Activated CD8-positive, alpha-beta memory T cell treated with anti-CD3 and anti-CD28 coated beads, Interleukin-2, amount 50 U/mL, for 4 hours (primary cell): ENCODE data around the gene GMFB.

Experiments
- DNase-seq: peaks from one replicate; pipeline ENCODE4 v3.0.0-alpha.2; 2020

GMFB gene

DNA sequence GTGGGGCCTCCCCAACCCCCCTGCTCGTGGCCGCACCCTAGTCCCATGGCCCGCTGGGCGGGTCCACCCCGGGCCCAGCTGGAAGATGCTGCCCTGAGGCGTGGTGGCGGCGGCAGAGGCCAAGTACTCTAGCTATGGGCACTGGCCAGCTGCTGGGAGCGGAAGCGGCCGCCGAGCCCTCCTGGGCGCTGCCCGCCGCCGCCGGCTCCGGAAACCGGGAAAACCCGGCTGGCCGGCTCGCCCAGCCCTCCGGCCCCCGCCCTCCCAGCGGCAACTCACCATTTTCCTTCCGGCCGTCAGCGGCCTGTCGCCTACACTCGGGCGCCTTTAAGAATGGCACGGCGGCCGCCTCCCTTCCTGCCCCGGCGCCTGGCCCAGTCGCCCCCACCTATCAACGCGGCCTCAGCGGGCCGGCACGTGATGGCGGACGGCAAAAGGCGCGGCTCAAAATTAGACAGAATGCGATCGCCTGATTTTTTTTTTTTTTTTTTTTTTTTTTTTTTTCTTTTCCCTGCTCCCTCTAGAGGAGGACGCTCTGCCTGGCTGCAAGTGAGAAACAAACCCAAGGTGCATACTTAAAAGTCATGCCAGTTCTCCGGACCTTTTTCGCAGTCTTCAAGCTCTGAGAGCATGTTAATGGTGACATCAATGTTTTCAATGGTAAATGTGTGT lies at the start of gene GMFB:
GMFB (minus strand) TSS at position 335 of the 672 bp plus-strand sequence; CDS start at position 282, 53 bp downstream.
- DNase-seq, result peak; percentile 85

DNA sequence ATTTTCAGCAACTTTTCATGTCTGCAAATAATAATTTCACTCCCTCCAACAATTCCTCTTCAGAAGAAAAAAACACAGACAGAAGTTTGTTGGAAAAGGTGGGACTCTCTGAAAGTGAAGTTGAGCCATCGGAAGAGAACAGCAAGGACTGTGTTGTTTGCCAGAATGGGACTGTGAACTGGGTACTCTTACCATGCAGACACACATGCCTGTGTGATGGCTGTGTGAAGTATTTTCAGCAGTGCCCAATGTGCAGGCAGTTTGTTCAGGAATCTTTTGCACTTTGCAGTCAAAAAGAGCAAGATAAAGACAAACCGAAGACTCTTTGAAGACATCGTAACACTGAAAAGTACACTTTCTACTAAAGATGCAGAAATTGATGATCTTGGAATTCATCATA lies 49.3 kb upstream of the GMFB start:
- no peak for DNase-seq

DNA sequence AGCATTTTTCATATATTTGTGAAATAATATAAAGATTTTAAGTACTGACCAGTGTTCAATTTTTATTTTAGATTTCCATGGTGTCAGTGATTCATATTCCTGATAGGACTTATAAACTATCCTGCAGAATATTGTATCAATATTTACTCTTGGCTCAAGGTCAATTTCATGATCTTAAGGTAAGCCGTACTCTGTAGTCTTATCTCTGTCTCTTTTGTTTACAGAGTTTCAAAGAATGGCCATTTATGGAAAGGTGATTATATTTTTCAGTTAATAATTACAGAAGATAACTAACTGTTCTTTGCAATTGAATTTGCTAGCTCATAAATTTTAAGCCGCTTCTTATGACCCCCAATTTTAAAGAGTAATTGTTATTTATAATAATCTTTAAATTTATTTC lies 48.9 kb upstream of the GMFB start:
- DNase-seq, result no peak

DNA sequence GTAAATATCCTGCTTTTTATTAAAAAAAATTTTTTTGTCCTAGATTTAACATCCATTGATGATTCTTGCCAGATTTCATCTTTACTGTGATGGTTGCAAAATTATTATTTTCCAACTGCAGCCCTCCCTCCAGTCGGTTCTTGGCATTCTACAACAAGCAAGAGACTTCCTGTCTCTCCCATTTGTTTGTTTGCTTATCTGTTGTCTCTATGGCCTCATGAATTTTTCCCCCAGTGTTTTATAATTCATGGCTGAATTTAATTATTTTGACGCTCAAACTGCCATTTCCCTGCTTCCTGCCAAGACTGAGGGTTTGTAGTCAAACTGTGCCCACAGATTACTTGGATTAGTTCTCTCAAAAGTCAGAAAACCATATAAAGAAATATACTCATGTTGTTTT lies 46.9 kb upstream of the GMFB start:
- DNase-seq, result no peak

DNA sequence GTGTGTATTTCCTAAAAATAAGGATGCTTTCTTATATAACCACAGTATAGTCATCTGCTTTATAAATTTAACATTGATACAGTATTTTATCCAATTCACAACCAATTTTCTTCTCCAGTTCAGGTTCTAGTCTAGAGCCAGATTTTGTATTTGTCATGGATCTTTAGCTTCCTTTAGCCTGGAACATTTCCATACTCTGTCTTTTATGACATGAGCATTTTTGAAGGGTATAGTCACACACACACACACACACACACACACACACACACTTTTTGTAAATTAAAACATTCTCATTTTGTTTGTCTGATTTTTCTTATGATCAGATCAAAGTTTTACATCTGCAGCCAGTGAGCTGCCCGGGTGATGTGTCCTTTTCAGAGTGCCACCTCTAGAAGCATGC lies 46.3 kb upstream of the GMFB start:
- no peak for DNase-seq

DNA sequence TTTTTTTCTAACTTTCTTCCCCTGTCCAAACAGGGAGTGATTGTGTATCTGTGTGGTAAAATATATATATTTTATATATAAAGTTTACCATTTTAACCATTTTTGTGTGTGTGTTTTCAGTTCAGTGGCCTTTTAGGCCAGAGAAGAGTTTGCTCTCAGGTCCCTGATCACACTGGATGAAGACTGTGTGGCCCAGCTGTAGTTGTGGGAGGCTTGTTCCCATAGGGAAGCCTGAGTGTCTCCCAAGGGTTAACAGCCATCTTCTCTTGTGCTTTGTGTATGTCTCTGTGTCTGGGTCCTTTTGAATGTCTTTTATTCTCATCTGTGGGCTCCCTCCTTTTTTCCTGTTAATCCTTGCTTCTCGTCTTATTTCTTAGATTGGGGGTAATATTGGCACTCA lies 44.3 kb upstream of the GMFB start:
- DNase-seq, result no peak

DNA sequence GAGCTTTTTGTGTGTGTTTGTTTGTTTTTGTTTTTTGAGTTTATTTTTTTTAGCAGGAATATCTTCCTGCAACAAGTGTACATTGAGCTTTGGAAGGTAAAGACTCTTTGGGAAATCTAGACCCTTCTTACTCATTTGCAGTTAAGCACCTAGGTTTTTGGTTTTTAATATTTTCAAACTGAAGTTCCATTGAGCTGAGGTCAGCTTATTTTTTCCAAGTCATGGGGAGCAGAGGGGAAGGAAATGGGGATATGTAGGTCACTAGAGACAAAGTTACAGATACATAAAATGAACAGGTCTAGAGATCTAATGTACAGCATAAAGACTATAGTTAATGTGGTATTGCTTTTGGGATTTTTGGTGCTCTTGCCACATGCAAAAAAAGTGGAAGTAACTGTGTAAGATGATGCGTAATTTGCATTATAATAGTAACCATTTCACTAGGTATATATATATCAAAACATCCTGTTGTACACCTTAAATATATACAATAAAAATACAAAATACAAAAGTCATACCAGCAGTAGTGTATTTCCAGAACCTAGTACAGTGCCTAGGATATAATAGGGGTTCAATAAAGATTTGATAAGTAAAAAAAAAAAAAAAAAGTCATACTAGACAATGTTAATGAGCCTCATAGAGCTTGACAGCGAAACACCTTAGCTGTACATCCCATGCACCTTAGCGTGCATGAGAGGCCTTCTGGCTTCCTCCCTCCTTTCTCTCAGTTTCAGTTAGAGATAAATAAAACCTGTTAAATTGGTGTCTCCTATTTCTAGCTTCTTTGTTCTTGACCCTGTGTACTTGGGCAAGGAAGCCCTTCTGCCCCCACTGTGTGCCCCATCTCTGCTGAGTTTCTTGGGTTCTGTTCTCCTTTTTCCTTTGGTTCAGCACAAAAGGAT lies 43.6 kb upstream of the GMFB start:
- DNase-seq, result no peak

DNA sequence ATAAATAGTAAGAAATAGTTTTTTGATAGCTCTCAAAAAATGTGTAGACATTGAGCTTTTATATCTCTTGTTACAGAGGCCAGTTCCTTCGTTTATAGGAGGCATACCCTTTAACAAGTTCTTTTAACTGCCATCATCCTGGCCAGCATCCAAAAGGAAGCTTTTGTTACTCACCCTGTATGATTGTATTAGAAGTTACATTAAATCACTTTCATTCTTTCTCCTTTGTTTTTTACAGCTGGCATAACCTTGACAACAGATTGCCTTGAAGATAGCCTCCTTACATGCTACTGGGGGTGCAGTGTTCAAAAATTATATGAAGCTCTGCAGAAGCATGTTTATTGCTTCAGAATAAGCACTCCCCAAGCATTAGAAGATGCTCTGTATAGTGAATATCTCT lies 41.0 kb upstream of the GMFB start:
- no peak for DNase-seq

DNA sequence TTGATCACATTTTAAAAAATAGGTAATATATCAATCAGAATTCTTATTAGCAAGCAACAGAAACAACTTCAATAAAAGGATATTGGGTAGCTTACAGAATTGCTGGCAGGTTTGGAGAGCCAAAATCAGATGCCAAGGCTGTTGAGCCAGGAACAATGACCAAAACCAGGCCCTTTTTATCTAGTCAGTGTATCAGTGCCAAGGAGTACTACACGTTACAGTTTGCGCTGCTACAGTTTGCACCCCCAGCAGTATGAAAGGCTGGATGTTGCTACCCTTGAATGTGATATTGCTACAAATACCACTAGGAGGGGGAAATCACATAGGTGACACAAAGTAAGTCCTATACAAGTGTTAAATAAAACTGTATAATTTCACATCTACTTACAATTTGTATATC lies 40.2 kb upstream of the GMFB start:
- DNase-seq, result no peak

DNA sequence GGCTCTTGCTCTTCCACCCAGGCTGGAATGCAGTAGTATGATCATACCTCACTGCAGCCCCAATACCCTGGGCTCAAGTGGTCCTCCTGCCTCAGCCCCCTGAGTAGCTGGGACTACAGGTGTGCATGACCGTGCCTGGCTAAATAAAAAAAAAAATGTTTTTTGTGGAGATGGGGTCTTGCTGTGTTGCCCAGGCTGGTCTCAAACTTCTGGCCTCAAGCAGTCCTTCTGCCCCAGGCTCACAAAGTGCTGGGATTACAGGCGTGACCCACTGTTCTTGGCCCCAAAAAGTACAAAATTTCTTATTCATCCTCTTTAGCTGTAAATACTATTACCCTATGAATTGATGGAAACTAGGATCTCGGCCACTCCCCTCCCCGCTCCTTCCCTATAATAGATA lies 35.6 kb upstream of the GMFB start:
- DNase-seq, result no peak

DNA sequence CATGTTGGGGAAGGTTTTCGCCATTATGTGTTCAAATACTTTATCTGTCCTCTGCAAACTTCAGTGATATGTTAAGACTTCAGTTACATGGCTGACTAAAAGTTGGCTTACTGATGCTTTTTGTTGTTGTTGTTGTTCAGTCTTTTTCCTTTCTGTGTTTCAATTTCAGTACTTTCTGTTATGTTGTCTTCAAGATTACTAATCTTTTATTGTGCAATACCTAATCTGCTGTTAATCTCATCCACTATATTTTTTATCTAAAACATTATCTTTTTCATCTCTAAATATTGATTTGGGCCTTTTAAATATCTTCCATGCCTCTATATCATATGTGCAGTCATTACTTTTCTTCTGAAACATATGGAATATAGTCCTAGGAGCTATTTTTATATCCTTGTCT lies 27.9 kb upstream of the GMFB start:
- no peak for DNase-seq

DNA sequence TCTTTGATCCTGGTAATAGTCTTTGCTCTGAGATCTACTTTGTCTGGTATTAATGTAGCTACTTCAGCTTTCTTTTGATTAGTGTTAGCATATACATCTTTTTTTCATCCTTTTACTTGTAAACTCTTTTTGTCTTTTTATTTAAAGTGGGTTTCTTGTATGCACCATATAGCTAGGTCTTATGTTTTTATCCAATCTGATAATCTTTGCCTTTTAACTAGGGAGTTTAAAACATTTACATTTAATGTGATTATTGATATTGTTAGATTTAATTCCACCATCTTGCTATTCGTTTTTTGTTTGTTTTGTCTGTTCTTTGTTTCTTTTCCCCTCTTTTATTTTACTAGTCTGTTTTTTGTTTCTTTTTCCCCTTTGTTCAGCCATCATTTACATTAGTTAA lies 26.9 kb upstream of the GMFB start:
- no peak for DNase-seq

DNA sequence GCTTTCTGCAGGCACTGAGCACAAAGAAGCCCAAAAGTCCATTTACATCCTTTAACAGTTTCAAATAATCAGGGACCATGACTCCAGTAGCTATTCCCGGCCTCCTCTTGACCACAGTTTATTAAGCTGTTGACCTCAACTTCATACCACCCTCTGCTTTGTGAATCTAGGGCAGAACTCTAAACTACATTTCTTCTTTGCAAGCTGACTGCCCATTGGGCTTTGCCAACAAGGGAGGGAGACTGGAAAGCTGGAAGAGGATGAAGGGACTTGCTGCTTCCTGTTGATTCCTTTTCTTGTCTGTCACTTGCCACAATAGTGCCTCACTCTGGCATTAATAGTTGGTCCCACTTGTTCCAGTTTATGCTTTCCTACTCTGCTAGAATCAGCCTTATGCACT lies 23.6 kb upstream of the GMFB start:
- no peak for DNase-seq

DNA sequence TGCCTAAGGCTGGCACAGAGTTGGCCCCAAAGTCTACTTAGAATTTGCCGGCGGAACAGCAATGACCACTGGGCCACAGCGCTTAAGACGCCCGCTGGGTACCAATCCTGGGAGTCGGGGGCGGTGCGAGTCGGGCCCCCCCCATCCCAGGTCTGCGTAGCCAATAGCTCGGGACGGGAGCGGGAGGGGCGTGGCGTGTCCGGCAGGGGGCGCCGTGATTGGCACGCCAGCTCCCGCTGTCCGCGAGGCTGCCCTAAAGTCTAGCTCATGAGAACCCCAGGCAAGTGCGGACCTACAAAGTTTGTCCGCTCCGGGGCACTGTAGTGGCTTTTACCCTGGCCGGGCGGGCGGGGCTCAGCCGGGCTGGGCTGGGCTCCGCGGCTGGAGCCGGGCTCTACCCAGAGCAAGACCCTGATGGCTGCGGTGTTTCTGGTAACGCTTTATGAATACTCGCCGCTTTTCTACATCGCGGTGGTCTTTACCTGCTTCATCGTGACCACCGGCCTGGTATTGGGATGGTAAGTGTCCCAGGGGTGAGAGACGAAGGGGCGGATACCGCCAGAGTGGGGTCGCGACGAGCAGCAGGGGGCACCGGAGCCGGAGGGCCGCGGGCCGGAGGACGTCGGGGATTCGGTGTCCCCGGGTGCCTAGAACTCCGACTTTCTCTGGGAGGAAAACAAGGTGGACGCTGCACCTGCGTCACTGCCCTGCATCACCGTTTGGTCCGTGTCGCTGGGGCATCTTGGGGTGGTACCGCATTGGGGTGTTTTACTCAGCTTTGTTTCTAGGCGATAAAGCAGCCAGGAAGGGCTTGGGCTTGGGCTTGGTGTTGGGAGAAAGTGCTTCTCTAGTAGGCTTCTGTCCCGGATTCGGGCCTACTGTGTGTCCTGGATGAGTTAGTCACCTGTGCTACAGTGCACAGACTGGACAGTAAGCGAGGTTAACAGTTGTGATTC lies 21.0 kb upstream of the GMFB start, which contains the start of gene CGRRF1:
CGRRF1 (plus strand) TSS at position 361 of the 956 bp plus-strand sequence; CDS start at position 415, 54 bp downstream.
- peak; percentile 97 for DNase-seq

DNA sequence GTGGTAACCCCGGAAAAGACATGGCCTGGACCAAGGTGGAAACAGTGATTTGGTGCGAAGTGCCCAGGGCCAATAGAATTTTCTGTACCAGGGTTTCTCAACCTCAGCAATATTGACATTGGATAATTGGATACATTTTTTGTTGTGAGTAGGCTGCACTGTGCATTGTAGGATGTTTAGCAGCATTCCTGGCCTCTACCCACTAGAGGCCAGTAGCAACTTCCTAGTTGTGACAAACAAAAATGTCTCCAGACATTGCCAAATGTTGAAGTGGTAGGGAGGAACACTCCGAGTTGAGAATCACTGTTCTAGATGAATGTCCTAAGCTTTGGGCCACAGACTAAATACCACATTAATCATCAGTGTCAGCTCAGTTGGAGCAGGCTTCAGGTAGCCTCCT lies 14.7 kb upstream of the GMFB start:
- no peak for DNase-seq

DNA sequence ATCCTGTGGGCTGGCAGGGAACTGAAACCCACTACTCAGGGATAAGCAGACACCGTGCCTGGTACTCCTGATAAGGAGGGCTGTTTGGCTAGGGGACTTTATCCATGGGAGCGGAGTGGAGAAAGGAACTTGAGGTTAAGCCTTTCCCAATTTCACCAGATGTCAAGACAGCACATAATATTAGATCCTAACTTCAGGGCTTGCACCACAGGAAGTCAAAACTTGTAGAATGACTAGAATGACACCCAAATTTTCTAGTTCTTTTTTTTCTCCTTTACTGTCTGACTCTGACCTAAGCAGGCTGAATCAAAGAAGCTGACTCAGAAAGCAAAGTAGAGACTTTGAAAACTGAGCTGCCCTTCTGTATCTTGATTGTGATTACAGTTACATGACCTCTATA lies 13.8 kb upstream of the GMFB start:
- DNase-seq, result no peak

DNA sequence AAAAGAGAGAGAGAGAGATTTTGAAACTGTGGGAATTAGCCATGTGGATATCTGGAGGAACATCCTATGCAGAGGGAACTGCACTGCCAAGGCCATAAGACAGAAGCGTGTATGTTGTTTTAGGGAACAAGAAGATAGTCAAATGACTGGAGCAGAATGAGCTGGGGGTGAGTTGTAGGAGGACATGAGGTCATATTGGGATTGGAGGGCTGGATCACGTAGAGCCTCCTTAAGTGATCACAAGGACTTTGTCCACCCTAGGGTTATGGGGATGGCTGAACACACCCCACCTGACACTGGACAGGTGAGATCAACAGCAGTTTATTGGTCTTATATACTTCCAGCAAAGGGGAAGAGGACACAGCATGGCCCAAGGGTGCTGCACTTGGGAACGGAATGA lies 12.7 kb upstream of the GMFB start:
- DNase-seq, result no peak

DNA sequence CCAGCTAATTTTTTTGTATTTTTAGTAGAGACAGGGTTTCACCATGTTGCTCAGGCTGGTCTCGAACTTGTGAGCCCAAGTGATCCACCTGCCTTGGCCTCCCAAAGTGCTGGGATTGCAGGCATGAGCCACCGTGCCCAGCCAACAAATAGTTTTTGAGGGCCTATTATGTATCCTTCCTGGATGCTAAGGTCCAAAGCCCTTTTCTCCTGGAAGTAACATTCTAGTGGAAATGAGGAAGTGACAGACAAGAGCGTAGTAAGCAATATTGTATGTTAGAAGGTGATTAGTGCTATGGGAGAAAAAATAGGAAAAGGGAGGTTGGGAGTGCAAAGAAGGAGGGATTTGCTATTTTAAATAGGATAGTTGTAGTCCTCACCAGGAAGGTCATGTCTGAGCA lies 12.0 kb upstream of the GMFB start:
- DNase-seq, result no peak

DNA sequence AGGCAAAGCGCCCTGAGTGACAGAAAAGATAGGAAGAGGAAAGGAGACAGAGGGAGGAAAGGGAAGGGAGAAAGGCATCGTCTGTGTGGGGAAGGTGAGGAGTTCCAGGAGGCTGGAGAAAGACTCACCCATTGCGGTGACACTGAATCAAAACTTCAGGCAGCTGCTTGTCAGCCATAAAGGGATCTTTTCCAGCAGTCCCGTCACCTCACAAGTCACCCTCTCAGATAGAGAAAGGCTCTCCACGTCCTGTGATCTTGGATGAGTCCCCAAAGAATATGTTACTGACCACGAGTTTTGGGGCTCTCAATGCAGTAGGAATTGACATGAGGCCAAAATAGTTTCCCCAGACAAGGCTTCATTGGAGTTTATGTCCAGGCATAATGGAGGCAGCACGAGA lies 9.8 kb upstream of the GMFB start:
- DNase-seq, result no peak

DNA sequence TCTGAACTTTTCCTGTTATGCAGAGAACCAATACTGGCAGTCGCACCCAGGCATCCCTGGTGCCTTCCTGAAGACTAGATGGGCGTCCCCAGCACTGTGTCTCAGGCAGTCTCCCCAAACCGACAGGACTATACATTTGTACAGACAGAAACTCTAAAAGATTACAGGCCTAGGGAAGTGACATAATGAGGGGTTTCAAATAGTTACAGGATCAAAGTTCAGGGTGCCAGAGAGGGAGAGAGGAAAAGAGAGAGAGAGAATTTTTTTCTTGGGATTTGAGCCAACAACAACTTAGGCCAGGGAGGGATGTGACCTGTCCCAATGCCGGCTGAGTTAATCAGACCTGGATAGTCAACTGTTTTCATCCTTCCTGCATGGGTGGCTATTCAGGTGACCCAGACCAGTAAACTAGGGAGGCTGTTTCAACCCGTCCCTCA lies 9.3 kb upstream of the GMFB start:
- DNase-seq, result no peak

DNA sequence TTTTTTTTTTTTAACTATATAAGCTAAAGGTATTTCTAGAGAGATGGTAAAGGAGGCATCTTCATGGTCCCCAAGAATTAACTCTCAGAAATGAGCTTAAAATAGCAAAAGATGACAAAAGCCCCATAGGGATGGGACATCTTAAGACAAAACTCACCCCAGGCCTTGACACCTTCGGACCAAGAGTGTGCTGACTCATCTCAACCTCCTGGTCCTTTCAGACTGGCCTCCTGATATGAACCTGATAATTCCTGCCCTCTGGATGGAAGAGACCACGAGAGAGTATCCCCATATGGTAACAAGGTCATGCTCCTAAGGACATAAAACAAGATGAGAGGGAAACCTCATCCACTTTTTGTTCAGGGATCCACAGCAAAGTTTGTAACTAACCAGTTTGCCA lies 8.4 kb upstream of the GMFB start:
- DNase-seq, result no peak

DNA sequence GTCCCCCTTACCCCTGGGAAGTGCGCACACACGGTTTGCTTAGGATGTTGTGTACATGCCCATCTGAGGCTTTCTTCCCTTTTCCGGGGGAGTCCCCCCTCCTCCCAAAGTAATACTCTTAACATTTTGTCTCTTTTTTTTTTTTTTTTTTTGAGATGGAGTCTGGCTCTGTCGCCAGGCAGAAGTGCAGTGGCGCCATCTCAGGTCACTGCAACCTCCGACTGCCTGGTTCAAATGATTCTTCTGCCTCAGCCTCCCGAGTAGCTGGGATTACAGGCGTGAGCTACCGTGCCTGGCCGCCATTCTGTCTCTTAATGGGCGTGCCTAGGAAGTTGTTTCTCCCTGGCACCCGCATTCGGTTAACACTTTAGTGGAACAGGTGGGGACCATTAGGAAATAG lies 4.5 kb upstream of the GMFB start:
- DNase-seq, result no peak
